GM23338 (cell line): Measurements from ENCODE around the gene PFN2. TPM values are rescaled to one million over a fixed set of nuclear protein-coding genes. Genes with fewer than 3 reads are reported as not detected.
"Not testable (repeated sequence)": the region's sequence is repeated elsewhere in the genome, so short reads cannot be mapped to it uniquely, and the experiment has no call there.

Experiments used
- ATAC-seq: fragments of 200-7000 bp; cut with Tn5 transposase; 3 replicates; pipeline ENCODE4 v1.9.1; 2020
- DNase-seq: peaks from one replicate; pipeline ENCODE4 v3.0.0-alpha.2; 2015; ENCODE audit warnings: low spot score
- H2AFZ ChIP-seq: fragments of 200-600 bp; sonication (generic); 2 replicates; pipeline ENCODE4 v1.8.0; 2016; ENCODE audit warnings: antibody characterized with exemption, mild to moderate bottlenecking, moderate library complexity
- H3F3A ChIP-seq: fragments of 200-600 bp; sonication (generic); replicated peaks from 2 replicates; pipeline ENCODE4 v1.8.0; 2017; ENCODE audit warnings: antibody characterized with exemption, mixed run types, low read depth
- H3K27ac ChIP-seq: fragments of 200-600 bp; sonication (generic); 2 replicates; pipeline ENCODE4 v1.6.1; 2016; ENCODE audit warnings: low read depth
- H3K27me3 ChIP-seq: fragments of 200-600 bp; sonication (generic); 2 replicates; pipeline ENCODE4 v1.8.0; 2016; ENCODE audit warnings: mild to moderate bottlenecking, mixed run types, moderate library complexity; ENCODE audit not compliant: insufficient read depth
- H3K36me3 ChIP-seq: fragments of 200-600 bp; sonication (generic); 2 replicates; pipeline ENCODE4 v1.8.0; 2016; ENCODE audit warnings: mild to moderate bottlenecking; ENCODE audit not compliant: insufficient read depth
- H3K4me1 ChIP-seq: fragments of 200-600 bp; sonication (generic); 2 replicates; pipeline ENCODE4 v1.8.0; 2016; ENCODE audit warnings: mild to moderate bottlenecking, moderate library complexity; ENCODE audit not compliant: insufficient read depth
- H3K4me2 ChIP-seq: fragments of 200-600 bp; sonication (generic); 2 replicates; pipeline ENCODE4 v1.7.1; 2017; ENCODE audit warnings: mixed run types
- H3K4me3 ChIP-seq: fragments of 200-600 bp; sonication (generic); 2 replicates; pipeline ENCODE4 v1.6.1; 2016; ENCODE audit warnings: mixed run types
- H3K79me2 ChIP-seq: fragments of 200-600 bp; sonication (generic); replicated peaks from 2 replicates; pipeline ENCODE4 v1.8.0; 2017; ENCODE audit warnings: mild to moderate bottlenecking; ENCODE audit not compliant: insufficient read depth
- H3K9me2 ChIP-seq: fragments of 200-600 bp; sonication (generic); 2 replicates; pipeline ENCODE4 v1.8.0; 2017; ENCODE audit not compliant: insufficient read depth
- H4K20me1 ChIP-seq: fragments of 200-600 bp; sonication (generic); replicated peaks from 2 replicates; pipeline ENCODE4 v1.8.0; 2017; ENCODE audit warnings: mild to moderate bottlenecking; ENCODE audit not compliant: insufficient read depth
- H3K27ac Mint-ChIP-seq: 2 replicates; pipeline ENCODE4 v1.8.0; 2020; ENCODE audit warnings: inconsistent platforms, mild to moderate bottlenecking, moderate library complexity, mixed read lengths
- H3K27me3 Mint-ChIP-seq: 3 replicates; pipeline ENCODE4 v1.8.0; 2022; ENCODE audit warnings: low read depth, mild to moderate bottlenecking, moderate library complexity, mixed read lengths, inconsistent platforms; ENCODE audit not compliant: insufficient read depth, poor library complexity
- H3K36me3 Mint-ChIP-seq: 3 replicates; pipeline ENCODE4 v1.8.0; 2021; ENCODE audit warnings: low read depth, mild to moderate bottlenecking, inconsistent platforms, moderate library complexity, mixed read lengths
- H3K4me1 Mint-ChIP-seq: 3 replicates; pipeline ENCODE4 v1.8.0; 2020; ENCODE audit warnings: mild to moderate bottlenecking, inconsistent platforms, mixed read lengths
- H3K4me3 Mint-ChIP-seq: 3 replicates; pipeline ENCODE4 v1.8.0; 2021; ENCODE audit warnings: moderate library complexity, mild to moderate bottlenecking, inconsistent platforms, mixed read lengths
- H3K9me3 Mint-ChIP-seq: 3 replicates; pipeline ENCODE4 v1.8.0; 2020; ENCODE audit warnings: moderate library complexity, mild to moderate bottlenecking, inconsistent platforms, mixed read lengths
- STAT1 ChIP-seq: IDR thresholded peaks from one replicate; pipeline ENCODE4 v1.6.1; 2016; ENCODE audit warnings: antibody characterized with exemption; ENCODE audit not compliant: unreplicated experiment
- polyA plus RNA-seq: library from polyadenylated mRNA; unstranded; fragments of >200 nt; fragmentation: Nextera tagmentation; extraction: Ambion mirVana; gene quantifications from 2 replicates; pipeline ENCODE4 v1.2.1, GENCODE V29; 2016
- total RNA-seq: library from RNA; depleted of rRNA; stranded (reverse); fragments of >200 nt; shearing (Covaris generic); gene quantifications from 2 replicates; pipeline ENCODE4 v1.2.3, GENCODE V29; 2014
- TF ChIP-seq, protein P1 (sequence below): fragments of 250-450 bp; sonication (Bioruptor Pico); IDR thresholded peaks from 2 replicates; pipeline ENCODE4 v1.5.0; 2020; ENCODE audit warnings: mild to moderate bottlenecking, moderate library complexity
- TF ChIP-seq, protein P2 (sequence below), 2 experiments: fragments of 200-600 bp in 1 of 2; sonication (generic) in 1 of 2; conservative IDR thresholded peaks; 2 replicates each; pipeline versions ENCODE4 v1.5.1 to v1.6.1; 2016 to 2017; ENCODE audit warnings: antibody characterized with exemption in 2 of 2, low read depth in 2 of 2, mild to moderate bottlenecking in 2 of 2, moderate library complexity in 1 of 2

The PFN2 gene
- total and polyA plus RNA-seq, 2 experiments from 2014 or later, result 183 to 212 TPM

DNA sequence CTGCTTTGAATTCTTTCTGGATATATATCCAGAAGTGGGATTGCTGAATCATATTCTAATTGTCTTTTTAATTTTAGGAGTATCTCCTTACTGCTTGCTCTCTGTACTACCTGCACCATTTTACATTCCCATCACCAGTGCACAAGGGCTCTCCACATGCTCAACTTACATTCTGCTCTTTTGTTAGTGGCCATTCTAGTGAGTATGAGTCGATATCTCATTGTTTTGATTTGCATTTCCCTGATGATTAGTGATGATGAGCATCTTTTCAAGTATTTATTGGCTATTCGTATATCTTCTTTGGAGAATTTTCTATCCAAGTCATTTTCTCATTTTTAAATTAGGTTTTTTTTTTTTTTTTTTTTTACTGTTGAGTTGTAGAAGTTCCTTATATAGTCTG is 29.5 kb downstream of the PFN2 start:
- no peak overlapping the region for H3K27ac ChIP-seq
- no peak overlapping the region for H3K27ac Mint-ChIP-seq
- no peaks in the 10 kb centered on the region for H3K4me1 Mint-ChIP-seq
- H3K4me3 Mint-ChIP-seq, result no peak overlapping the region
- peaks cover 12% of the 10 kb centered on the region; the same call in 1 of the 2 replicates for H3K79me2 ChIP-seq
- peaks cover 4% of the 10 kb centered on the region for H3K27me3 Mint-ChIP-seq
- H3K4me2 ChIP-seq, result no peak overlapping the region
- no peaks in the 10 kb centered on the region for H4K20me1 ChIP-seq
- no peak overlapping the region for H3K4me3 ChIP-seq
- H3K36me3 Mint-ChIP-seq, result peaks cover 41% of the 10 kb centered on the region
- DNase-seq, result no peak
- H3K27me3 ChIP-seq, result no peaks in the 10 kb centered on the region
- H3K36me3 ChIP-seq, result peaks cover 19% of the 10 kb centered on the region
- no peaks in the 10 kb centered on the region for H3F3A ChIP-seq
- ATAC-seq, result no peak
- no peaks in the 10 kb centered on the region for H3K4me1 ChIP-seq
- TF ChIP-seq, protein P1, sequence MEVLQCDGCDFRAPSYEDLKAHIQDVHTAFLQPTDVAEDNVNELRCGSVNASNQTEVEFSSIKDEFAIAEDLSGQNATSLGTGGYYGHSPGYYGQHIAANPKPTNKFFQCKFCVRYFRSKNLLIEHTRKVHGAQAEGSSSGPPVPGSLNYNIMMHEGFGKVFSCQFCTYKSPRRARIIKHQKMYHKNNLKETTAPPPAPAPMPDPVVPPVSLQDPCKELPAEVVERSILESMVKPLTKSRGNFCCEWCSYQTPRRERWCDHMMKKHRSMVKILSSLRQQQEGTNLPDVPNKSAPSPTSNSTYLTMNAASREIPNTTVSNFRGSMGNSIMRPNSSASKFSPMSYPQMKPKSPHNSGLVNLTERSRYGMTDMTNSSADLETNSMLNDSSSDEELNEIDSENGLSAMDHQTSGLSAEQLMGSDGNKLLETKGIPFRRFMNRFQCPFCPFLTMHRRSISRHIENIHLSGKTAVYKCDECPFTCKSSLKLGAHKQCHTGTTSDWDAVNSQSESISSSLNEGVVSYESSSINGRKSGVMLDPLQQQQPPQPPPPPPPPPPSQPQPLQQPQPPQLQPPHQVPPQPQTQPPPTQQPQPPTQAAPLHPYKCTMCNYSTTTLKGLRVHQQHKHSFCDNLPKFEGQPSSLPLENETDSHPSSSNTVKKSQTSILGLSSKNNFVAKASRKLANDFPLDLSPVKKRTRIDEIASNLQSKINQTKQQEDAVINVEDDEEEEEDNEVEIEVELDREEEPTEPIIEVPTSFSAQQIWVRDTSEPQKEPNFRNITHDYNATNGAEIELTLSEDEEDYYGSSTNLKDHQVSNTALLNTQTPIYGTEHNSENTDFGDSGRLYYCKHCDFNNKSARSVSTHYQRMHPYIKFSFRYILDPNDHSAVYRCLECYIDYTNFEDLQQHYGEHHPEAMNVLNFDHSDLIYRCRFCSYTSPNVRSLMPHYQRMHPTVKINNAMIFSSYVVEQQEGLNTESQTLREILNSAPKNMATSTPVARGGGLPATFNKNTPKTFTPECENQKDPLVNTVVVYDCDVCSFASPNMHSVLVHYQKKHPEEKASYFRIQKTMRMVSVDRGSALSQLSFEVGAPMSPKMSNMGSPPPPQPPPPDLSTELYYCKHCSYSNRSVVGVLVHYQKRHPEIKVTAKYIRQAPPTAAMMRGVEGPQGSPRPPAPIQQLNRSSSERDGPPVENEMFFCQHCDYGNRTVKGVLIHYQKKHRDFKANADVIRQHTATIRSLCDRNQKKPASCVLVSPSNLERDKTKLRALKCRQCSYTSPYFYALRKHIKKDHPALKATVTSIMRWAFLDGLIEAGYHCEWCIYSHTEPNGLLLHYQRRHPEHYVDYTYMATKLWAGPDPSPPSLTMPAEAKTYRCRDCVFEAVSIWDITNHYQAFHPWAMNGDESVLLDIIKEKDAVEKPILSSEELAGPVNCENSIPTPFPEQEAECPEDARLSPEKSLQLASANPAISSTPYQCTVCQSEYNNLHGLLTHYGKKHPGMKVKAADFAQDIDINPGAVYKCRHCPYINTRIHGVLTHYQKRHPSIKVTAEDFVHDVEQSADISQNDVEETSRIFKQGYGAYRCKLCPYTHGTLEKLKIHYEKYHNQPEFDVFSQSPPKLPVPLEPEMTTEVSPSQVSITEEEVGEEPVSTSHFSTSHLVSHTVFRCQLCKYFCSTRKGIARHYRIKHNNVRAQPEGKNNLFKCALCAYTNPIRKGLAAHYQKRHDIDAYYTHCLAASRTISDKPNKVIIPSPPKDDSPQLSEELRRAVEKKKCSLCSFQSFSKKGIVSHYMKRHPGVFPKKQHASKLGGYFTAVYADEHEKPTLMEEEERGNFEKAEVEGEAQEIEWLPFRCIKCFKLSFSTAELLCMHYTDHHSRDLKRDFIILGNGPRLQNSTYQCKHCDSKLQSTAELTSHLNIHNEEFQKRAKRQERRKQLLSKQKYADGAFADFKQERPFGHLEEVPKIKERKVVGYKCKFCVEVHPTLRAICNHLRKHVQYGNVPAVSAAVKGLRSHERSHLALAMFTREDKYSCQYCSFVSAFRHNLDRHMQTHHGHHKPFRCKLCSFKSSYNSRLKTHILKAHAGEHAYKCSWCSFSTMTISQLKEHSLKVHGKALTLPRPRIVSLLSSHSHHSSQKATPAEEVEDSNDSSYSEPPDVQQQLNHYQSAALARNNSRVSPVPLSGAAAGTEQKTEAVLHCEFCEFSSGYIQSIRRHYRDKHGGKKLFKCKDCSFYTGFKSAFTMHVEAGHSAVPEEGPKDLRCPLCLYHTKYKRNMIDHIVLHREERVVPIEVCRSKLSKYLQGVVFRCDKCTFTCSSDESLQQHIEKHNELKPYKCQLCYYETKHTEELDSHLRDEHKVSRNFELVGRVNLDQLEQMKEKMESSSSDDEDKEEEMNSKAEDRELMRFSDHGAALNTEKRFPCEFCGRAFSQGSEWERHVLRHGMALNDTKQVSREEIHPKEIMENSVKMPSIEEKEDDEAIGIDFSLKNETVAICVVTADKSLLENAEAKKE (CRISPR knock-in tag), result no peak
- TF ChIP-seq, protein P2, sequence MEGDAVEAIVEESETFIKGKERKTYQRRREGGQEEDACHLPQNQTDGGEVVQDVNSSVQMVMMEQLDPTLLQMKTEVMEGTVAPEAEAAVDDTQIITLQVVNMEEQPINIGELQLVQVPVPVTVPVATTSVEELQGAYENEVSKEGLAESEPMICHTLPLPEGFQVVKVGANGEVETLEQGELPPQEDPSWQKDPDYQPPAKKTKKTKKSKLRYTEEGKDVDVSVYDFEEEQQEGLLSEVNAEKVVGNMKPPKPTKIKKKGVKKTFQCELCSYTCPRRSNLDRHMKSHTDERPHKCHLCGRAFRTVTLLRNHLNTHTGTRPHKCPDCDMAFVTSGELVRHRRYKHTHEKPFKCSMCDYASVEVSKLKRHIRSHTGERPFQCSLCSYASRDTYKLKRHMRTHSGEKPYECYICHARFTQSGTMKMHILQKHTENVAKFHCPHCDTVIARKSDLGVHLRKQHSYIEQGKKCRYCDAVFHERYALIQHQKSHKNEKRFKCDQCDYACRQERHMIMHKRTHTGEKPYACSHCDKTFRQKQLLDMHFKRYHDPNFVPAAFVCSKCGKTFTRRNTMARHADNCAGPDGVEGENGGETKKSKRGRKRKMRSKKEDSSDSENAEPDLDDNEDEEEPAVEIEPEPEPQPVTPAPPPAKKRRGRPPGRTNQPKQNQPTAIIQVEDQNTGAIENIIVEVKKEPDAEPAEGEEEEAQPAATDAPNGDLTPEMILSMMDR (conservative IDR thresholded peaks at IDR 0.05; ENCODE audit: low read depth in 2 of 2), result no peak
- TF ChIP-seq STAT1, result no peak
- no peaks in the 10 kb centered on the region for H3K9me2 ChIP-seq
- H2AFZ ChIP-seq, result no peak overlapping the region
- H3K9me3 Mint-ChIP-seq, result peaks cover 36% of the 10 kb centered on the region

DNA sequence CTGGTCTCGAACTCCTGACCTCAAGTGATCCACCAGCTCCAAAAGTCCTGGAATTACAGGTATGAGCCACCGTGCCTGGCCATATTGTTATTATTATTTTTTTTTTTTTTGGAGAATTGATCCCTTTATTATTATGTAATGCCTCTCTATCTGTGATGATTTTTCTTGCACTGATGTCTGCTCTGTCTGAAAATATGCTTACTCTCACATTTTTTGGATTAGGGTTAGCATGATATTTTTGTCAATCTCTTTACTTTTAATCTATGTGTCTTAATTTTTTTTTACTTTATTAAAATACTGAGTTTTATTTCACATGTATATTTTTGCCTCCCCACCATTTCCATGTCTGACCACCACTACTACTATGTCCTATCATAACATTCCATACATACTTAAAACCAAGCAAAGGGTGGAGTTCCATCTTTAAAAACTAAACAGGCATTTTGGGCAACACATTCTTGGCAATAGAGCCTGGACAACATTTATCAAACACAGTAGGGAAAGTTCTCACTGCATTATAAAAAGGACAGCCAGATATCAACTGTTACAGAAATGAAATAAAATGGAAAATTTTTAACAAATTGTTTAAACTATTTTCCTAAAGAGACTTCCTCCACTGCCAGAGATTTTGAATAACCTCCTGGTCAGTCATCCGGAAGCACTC is 32.2 kb downstream of the PFN2 start:
- not testable (repeated sequence) for H3F3A ChIP-seq, H3K4me2 ChIP-seq, H3K27ac Mint-ChIP-seq, H3K4me1 Mint-ChIP-seq, DNase-seq, H4K20me1 ChIP-seq, H3K4me3 ChIP-seq, H3K27me3 Mint-ChIP-seq, H3K36me3 ChIP-seq, H3K4me1 ChIP-seq, ATAC-seq, H2AFZ ChIP-seq, H3K4me3 Mint-ChIP-seq, H3K27ac ChIP-seq, H3K27me3 ChIP-seq, H3K9me2 ChIP-seq
- peaks cover 24% of the 10 kb centered on the region for H3K36me3 Mint-ChIP-seq
- H3K79me2 ChIP-seq, result 0 out of 2 replicates have a peak, but pooled peaks cover 12% of the 10 kb centered on the region
- H3K9me3 Mint-ChIP-seq, result peaks cover 14% of the 10 kb centered on the region
